H1 (cell line): ENCODE measurements around the gene PLPPR1. TPM values are rescaled to one million over a fixed set of nuclear protein-coding genes. Genes with fewer than 3 reads are reported as not detected.

Experiments
- CBX8 ChIP-seq: fragments of 300-800, 300-1000 bp; sonication (generic); IDR thresholded peaks from 2 replicates; pipeline ENCODE4 v1.7.1; 2016; ENCODE audit warnings: low read depth, low read length, borderline replicate concordance
- CHD2 ChIP-seq: IDR thresholded peaks from 2 replicates; pipeline ENCODE4 v1.6.1; 2012; ENCODE audit warnings: low read length, improper control_type of control experiment
- JUND ChIP-seq: IDR thresholded peaks from 2 replicates; pipeline ENCODE4 v1.6.1; 2011; ENCODE audit warnings: mild to moderate bottlenecking, improper control_type of control experiment, low read length
- RXRA ChIP-seq: IDR thresholded peaks from 2 replicates; pipeline ENCODE4 v1.6.1; 2011; ENCODE audit warnings: low read depth, mild to moderate bottlenecking, low read length, moderate library complexity; ENCODE audit not compliant: insufficient read depth
- SP4 ChIP-seq: IDR thresholded peaks from 2 replicates; pipeline ENCODE4 v1.6.1; 2012; ENCODE audit warnings: low read length, inconsistent platforms
- YY1 ChIP-seq: IDR thresholded peaks from 2 replicates; pipeline ENCODE4 v1.6.1; 2011; ENCODE audit warnings: low read depth, mild to moderate bottlenecking, low read length
- polyA plus RNA-seq, 7 experiments: library from polyadenylated mRNA; depleted of rRNA in 3 of 7; stranded (reverse) in 5 of 7; unstranded in 2 of 7; fragments of >200 nt in 5 of 7; fragments of 200-250 nt in 2 of 7; gene quantifications; 1 replicate in 5 of 7; 2 replicates in 1 of 7; 4 replicates in 1 of 7; pipeline versions ENCODE4 v1.2.1 to v1.2.3, GENCODE V29; 2011 to 2013; ENCODE audit warnings: missing spikeins in 2 of 7, mixed read lengths in 2 of 7
- total RNA-seq: library from RNA; stranded (reverse); fragmentation: NEBNext Ultra II Directional; extraction: Animal tissue kit (Norgen Biotek cat#: 25700); gene quantifications from 2 replicates; pipeline ENCODE4 v1.2.1, GENCODE V29; 2021
- TF ChIP-seq, protein P1 (sequence below): fragments of 300-600 bp; sonication (generic); IDR thresholded peaks from 2 replicates; pipeline ENCODE4 v1.7.1; 2012; ENCODE audit warnings: low read length, moderate library complexity, mild to moderate bottlenecking, inconsistent platforms; ENCODE audit not compliant: insufficient replicate concordance

Gene PLPPR1
- total and polyA plus RNA-seq, 2 of the 8 experiments (the other 6 are each of a cell fraction or from before 2014, with no cell fraction given): 1.4 to 1.8 TPM

- TF ChIP-seq, protein P1, sequence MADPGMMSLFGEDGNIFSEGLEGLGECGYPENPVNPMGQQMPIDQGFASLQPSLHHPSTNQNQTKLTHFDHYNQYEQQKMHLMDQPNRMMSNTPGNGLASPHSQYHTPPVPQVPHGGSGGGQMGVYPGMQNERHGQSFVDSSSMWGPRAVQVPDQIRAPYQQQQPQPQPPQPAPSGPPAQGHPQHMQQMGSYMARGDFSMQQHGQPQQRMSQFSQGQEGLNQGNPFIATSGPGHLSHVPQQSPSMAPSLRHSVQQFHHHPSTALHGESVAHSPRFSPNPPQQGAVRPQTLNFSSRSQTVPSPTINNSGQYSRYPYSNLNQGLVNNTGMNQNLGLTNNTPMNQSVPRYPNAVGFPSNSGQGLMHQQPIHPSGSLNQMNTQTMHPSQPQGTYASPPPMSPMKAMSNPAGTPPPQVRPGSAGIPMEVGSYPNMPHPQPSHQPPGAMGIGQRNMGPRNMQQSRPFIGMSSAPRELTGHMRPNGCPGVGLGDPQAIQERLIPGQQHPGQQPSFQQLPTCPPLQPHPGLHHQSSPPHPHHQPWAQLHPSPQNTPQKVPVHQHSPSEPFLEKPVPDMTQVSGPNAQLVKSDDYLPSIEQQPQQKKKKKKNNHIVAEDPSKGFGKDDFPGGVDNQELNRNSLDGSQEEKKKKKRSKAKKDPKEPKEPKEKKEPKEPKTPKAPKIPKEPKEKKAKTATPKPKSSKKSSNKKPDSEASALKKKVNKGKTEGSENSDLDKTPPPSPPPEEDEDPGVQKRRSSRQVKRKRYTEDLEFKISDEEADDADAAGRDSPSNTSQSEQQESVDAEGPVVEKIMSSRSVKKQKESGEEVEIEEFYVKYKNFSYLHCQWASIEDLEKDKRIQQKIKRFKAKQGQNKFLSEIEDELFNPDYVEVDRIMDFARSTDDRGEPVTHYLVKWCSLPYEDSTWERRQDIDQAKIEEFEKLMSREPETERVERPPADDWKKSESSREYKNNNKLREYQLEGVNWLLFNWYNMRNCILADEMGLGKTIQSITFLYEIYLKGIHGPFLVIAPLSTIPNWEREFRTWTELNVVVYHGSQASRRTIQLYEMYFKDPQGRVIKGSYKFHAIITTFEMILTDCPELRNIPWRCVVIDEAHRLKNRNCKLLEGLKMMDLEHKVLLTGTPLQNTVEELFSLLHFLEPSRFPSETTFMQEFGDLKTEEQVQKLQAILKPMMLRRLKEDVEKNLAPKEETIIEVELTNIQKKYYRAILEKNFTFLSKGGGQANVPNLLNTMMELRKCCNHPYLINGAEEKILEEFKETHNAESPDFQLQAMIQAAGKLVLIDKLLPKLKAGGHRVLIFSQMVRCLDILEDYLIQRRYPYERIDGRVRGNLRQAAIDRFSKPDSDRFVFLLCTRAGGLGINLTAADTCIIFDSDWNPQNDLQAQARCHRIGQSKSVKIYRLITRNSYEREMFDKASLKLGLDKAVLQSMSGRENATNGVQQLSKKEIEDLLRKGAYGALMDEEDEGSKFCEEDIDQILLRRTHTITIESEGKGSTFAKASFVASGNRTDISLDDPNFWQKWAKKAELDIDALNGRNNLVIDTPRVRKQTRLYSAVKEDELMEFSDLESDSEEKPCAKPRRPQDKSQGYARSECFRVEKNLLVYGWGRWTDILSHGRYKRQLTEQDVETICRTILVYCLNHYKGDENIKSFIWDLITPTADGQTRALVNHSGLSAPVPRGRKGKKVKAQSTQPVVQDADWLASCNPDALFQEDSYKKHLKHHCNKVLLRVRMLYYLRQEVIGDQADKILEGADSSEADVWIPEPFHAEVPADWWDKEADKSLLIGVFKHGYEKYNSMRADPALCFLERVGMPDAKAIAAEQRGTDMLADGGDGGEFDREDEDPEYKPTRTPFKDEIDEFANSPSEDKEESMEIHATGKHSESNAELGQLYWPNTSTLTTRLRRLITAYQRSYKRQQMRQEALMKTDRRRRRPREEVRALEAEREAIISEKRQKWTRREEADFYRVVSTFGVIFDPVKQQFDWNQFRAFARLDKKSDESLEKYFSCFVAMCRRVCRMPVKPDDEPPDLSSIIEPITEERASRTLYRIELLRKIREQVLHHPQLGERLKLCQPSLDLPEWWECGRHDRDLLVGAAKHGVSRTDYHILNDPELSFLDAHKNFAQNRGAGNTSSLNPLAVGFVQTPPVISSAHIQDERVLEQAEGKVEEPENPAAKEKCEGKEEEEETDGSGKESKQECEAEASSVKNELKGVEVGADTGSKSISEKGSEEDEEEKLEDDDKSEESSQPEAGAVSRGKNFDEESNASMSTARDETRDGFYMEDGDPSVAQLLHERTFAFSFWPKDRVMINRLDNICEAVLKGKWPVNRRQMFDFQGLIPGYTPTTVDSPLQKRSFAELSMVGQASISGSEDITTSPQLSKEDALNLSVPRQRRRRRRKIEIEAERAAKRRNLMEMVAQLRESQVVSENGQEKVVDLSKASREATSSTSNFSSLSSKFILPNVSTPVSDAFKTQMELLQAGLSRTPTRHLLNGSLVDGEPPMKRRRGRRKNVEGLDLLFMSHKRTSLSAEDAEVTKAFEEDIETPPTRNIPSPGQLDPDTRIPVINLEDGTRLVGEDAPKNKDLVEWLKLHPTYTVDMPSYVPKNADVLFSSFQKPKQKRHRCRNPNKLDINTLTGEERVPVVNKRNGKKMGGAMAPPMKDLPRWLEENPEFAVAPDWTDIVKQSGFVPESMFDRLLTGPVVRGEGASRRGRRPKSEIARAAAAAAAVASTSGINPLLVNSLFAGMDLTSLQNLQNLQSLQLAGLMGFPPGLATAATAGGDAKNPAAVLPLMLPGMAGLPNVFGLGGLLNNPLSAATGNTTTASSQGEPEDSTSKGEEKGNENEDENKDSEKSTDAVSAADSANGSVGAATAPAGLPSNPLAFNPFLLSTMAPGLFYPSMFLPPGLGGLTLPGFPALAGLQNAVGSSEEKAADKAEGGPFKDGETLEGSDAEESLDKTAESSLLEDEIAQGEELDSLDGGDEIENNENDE: no peak
- TF ChIP-seq RXRA: no peak
- TF ChIP-seq YY1: no peak
- TF ChIP-seq CHD2: no peak
- no peak for TF ChIP-seq JUND
- TF ChIP-seq CBX8: no peak
- TF ChIP-seq SP4: no peak
Measured at GRCh38 chr9:101359679-101360078, 331.2 kb downstream of the PLPPR1 start (continued).
